H1 (cell line): Measurements from ENCODE around the gene ZSCAN21. TPM values are rescaled to one million over a fixed set of nuclear protein-coding genes. Genes with fewer than 3 reads are reported as not detected.
A peak's percentile ranks its signal among the peaks of the same experiment; 100 is the strongest.

ENCODE experiments used
- CBX8 ChIP-seq: fragments of 300-800, 300-1000 bp; sonication (generic); IDR thresholded peaks from 2 replicates; pipeline ENCODE4 v1.7.1; 2016; ENCODE audit warnings: low read depth, low read length, borderline replicate concordance
- CREB1 ChIP-seq: IDR thresholded peaks from 2 replicates; pipeline ENCODE4 v1.6.1; 2012; ENCODE audit warnings: inconsistent platforms
- CTBP2 ChIP-seq: IDR thresholded peaks from 2 replicates; pipeline ENCODE4 v1.7.0; 2011; ENCODE audit warnings: borderline replicate concordance, mild to moderate bottlenecking, moderate library complexity, mixed read lengths, low read length; ENCODE audit not compliant: insufficient read depth, insufficient read length
- GTF2F1 ChIP-seq: IDR thresholded peaks from 2 replicates; pipeline ENCODE4 v1.6.1; 2012; ENCODE audit warnings: low read depth, low read length, improper control_type of control experiment, borderline replicate concordance
- HDAC2 ChIP-seq, 2 experiments: fragments of 300-600 bp in 1 of 2; sonication (generic) in 1 of 2; IDR thresholded peaks; 2 replicates each; pipeline ENCODE4 v1.6.1; 2011 to 2012; ENCODE audit warnings: low read depth in 2 of 2, low read length in 2 of 2, mild to moderate bottlenecking in 2 of 2, moderate library complexity in 2 of 2, borderline replicate concordance in 1 of 2, inconsistent platforms in 1 of 2
- JUN ChIP-seq: IDR thresholded peaks from 2 replicates; pipeline ENCODE4 v1.6.1; 2011; ENCODE audit warnings: low read depth, mild to moderate bottlenecking, improper control_type of control experiment, low read length
- JUND ChIP-seq: IDR thresholded peaks from 2 replicates; pipeline ENCODE4 v1.6.1; 2011; ENCODE audit warnings: mild to moderate bottlenecking, improper control_type of control experiment, low read length
- KDM1A ChIP-seq: fragments of 200-600, 300-600 bp; sonication (generic); IDR thresholded peaks from 2 replicates; pipeline ENCODE4 v1.7.1; 2016; ENCODE audit warnings: mild to moderate bottlenecking, low read length, borderline replicate concordance
- MAFK ChIP-seq: IDR thresholded peaks from 2 replicates; pipeline ENCODE4 v1.6.1; 2012; ENCODE audit warnings: low read depth, mild to moderate bottlenecking, improper control_type of control experiment, low read length
- NANOG ChIP-seq: IDR thresholded peaks from 2 replicates; pipeline ENCODE4 v1.6.1; 2011; ENCODE audit warnings: low read length, low read depth, mild to moderate bottlenecking, inconsistent platforms; ENCODE audit not compliant: insufficient read depth, poor library complexity, severe bottlenecking
- RBBP5 ChIP-seq: IDR thresholded peaks from 2 replicates; pipeline ENCODE4 v1.7.1; 2012; ENCODE audit warnings: low read depth, mild to moderate bottlenecking, inconsistent platforms, low read length, moderate library complexity, borderline replicate concordance
- RNF2 ChIP-seq: fragments of 200-900, 300-1000 bp; sonication (generic); IDR thresholded peaks from 2 replicates; pipeline ENCODE4 v1.7.1; 2016; ENCODE audit warnings: borderline replicate concordance, low read depth, mild to moderate bottlenecking, antibody characterized with exemption, low read length; ENCODE audit not compliant: poor library complexity, severe bottlenecking; ENCODE audit errors: missing control alignments
- SAP30 ChIP-seq: fragments of 300-600 bp; sonication (generic); IDR thresholded peaks from 2 replicates; pipeline ENCODE4 v1.7.1; 2012; ENCODE audit warnings: low read length, moderate library complexity, mild to moderate bottlenecking, inconsistent platforms; ENCODE audit not compliant: insufficient read depth, insufficient replicate concordance
- SIRT6 ChIP-seq: IDR thresholded peaks from one replicate; pipeline ENCODE4 v1.7.1; 2012; ENCODE audit warnings: low read length, inconsistent platforms
- TAF7 ChIP-seq: optimal IDR thresholded peaks from 2 replicates; pipeline ENCODE3; 2011; ENCODE audit warnings: low read depth, mild to moderate bottlenecking, inconsistent platforms, low read length, moderate library complexity, borderline replicate concordance
- TBP ChIP-seq: IDR thresholded peaks from 2 replicates; pipeline ENCODE4 v1.6.1; 2011; ENCODE audit warnings: low read depth, low read length, improper control_type of control experiment
- TEAD4 ChIP-seq: IDR thresholded peaks from 2 replicates; pipeline ENCODE4 v1.6.1; 2012; ENCODE audit warnings: low read depth, low read length, inconsistent platforms, mixed read lengths
- USF2 ChIP-seq: IDR thresholded peaks from 2 replicates; pipeline ENCODE4 v1.6.1; 2011; ENCODE audit warnings: low read length, improper control_type of control experiment
- polyA plus RNA-seq, 7 experiments: library from polyadenylated mRNA; depleted of rRNA in 3 of 7; stranded (reverse) in 5 of 7; unstranded in 2 of 7; fragments of >200 nt in 5 of 7; fragments of 200-250 nt in 2 of 7; gene quantifications; 1 replicate in 5 of 7; 2 replicates in 1 of 7; 4 replicates in 1 of 7; pipeline versions ENCODE4 v1.2.1 to v1.2.3, GENCODE V29; 2011 to 2013; ENCODE audit warnings: missing spikeins in 2 of 7, mixed read lengths in 2 of 7
- total RNA-seq: library from RNA; stranded (reverse); fragmentation: NEBNext Ultra II Directional; extraction: Animal tissue kit (Norgen Biotek cat#: 25700); gene quantifications from 2 replicates; pipeline ENCODE4 v1.2.1, GENCODE V29; 2021
- TF ChIP-seq, protein P1 (sequence below): IDR thresholded peaks from 2 replicates; pipeline ENCODE4 v1.6.1; 2011; ENCODE audit warnings: low read depth, mild to moderate bottlenecking, low read length; ENCODE audit not compliant: insufficient read depth
- TF ChIP-seq, protein P2 (sequence below): IDR thresholded peaks from 2 replicates; pipeline ENCODE4 v1.6.1; 2012; ENCODE audit warnings: inconsistent platforms

ZSCAN21 gene
- total and polyA plus RNA-seq, 2 of the 8 experiments (the other 6 are each of a cell fraction or from before 2014, with no cell fraction given): 15.4 to 26.1 TPM

GRCh38 chr7:100101016-100101862 is 51.7 kb downstream of the ZSCAN21 start, which contains the start of the genes AP4M1 and MCM7 (continued):
- no peak for TF ChIP-seq JUND
- TF ChIP-seq TAF7: peak; percentile 95
- peak; percentile 97 for TF ChIP-seq USF2
- no peak for TF ChIP-seq HDAC2 (IDR thresholded peaks at IDR 0.05; ENCODE audit: borderline replicate concordance in 1 of 2, low read depth in 2 of 2, low read length in 2 of 2)
- TF ChIP-seq, protein P1, sequence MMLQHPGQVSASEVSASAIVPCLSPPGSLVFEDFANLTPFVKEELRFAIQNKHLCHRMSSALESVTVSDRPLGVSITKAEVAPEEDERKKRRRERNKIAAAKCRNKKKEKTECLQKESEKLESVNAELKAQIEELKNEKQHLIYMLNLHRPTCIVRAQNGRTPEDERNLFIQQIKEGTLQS: peak; percentile 83
- no peak for TF ChIP-seq RBBP5
- TF ChIP-seq CBX8: no peak
- TF ChIP-seq KDM1A: no peak
- no peak for TF ChIP-seq JUN
- TF ChIP-seq GTF2F1: no peak; the same call in 1 of the 2 replicates
- no peak for TF ChIP-seq SIRT6
- peak; percentile 91 for TF ChIP-seq TBP
- TF ChIP-seq NANOG: no peak
- no peak for TF ChIP-seq CTBP2
- no peak for TF ChIP-seq RNF2
- TF ChIP-seq TEAD4: 0 out of 2 replicates have a peak, but pooled peaks have one; percentile 8
- TF ChIP-seq SAP30: no peak
- TF ChIP-seq, protein P2, sequence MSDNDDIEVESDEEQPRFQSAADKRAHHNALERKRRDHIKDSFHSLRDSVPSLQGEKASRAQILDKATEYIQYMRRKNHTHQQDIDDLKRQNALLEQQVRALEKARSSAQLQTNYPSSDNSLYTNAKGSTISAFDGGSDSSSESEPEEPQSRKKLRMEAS: peak; percentile 96
- TF ChIP-seq MAFK: no peak
- peak; percentile 33; the same call in 1 of the 2 replicates for TF ChIP-seq CREB1
